Stimulated activated CD4-positive, alpha-beta T cell treated with anti-CD3 and anti-CD28 coated beads, Interleukin-2, amount 100 ng/mL, for 24 hours (primary cell): ENCODE measurements around the gene ALDH5A1.

Source experiments
- DNase-seq, 2 donors: peaks; one replicate each; pipeline ENCODE4 v3.0.0-alpha.2; 2020

Gene ALDH5A1

DNA sequence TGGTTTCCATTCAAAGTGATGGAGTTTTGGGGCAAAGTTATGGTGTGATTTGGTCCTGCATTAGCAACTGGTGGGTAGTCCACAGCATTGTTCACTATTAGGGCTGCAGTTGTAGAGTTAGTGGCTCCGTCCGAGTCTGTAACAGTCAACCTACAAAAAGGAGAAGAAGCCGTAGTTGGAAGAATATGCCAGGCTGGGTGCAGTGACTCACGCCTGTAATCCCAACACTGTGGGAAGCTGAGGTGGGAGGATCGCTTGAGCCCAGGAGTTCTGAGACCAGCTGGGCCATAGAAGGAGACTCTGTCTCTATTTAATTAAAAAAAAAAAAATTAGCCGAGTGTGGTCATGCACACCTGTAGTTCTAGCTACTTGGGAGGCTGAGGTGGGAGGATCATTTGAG, 81.7 kb downstream of the ALDH5A1 start:
- DNase-seq = no peak

- peak; percentile 84 to 85 for DNase-seq
Measured at GRCh38 chr6:24581084-24581669, 86.4 kb downstream of the ALDH5A1 start.

DNA sequence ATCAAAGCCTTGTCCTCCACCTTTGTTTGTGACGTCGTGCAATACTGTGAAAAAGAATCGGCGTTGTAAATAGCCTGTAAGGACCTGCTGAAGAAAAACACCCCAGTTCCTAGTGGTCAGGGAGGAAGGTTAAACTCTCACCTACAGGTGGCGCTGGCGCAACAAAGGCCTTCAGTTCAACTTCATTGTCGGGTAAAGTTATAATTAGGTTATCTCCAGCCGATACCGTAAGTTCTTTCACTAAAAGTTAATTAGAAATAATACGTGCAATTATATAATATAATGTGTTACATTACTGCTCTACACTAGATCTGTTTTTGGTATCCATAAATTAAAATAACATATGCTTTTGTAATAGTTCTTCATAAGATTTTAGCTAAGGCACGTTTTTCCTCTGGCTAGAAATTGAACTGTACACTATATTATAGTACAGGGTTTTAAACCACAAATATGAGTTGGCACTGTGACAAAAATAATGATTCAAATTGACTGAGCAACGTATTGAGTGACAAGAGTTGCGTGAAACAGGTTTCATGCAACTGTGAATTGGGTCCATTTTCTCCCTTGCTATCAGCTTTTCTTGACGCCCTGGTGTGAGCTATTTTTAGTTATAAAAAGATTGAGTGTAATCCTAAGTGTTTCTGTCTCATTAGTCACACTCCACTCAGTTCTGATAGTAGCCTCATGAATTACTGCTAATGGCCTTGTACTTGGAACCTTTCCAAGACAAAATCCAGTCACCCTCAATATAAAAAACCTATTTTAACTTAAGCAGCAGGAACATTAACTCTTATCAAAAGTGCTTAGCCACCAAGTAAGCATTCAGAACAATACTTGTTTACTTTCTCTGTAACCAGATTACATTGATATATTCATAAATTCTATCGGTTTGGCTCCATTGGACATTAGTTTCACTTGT, 89.0 kb downstream of the ALDH5A1 start:
- peak; percentile 82 to 84 for DNase-seq

DNA sequence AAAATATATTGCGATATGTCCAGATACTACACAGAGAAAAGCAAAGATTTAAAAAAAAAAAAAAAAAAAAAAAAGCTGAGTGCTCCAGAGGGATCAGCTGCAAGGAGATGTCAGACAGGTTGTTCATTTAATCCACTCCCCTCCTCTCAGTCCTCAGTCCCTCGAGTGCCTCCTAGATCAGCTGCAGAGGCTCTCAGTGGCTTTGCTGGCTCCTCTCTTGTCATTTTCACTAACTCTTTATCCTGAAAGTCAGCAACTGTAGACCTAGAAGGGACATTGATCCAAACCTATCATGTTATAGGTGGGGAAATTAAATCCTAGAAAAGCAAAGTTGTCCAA, 89.6 kb downstream of the ALDH5A1 start:
- DNase-seq = no peak
